GM12864 (cell line): ENCODE data around the gene ELL2.
A peak's percentile ranks its signal among the peaks of the same experiment; 100 is the strongest.

ENCODE experiments used
- DNase-seq: peaks from one replicate; pipeline ENCODE4 v3.0.0-alpha.2; 2011; ENCODE audit warnings: low read depth
- H3K4me3 ChIP-seq: 2 replicates; pipeline ENCODE4 v1.5.1; 2011; ENCODE audit warnings: mild to moderate bottlenecking, low read depth, low read length, control low read depth
- CTCF ChIP-seq: IDR thresholded peaks from 2 replicates; pipeline ENCODE4 v1.5.1; 2011; ENCODE audit warnings: low read depth, mild to moderate bottlenecking, moderate library complexity, low read length, control low read depth, inconsistent platforms; ENCODE audit errors: missing control alignments

ELL2 gene

GRCh38 chr5:95925378-95925744, 36.3 kb downstream of the ELL2 start:
- H3K4me3 ChIP-seq, result no peak overlapping the region; the same call in 1 of the 2 replicates
- DNase-seq, result no peak
- no peak for TF ChIP-seq CTCF

DNA sequence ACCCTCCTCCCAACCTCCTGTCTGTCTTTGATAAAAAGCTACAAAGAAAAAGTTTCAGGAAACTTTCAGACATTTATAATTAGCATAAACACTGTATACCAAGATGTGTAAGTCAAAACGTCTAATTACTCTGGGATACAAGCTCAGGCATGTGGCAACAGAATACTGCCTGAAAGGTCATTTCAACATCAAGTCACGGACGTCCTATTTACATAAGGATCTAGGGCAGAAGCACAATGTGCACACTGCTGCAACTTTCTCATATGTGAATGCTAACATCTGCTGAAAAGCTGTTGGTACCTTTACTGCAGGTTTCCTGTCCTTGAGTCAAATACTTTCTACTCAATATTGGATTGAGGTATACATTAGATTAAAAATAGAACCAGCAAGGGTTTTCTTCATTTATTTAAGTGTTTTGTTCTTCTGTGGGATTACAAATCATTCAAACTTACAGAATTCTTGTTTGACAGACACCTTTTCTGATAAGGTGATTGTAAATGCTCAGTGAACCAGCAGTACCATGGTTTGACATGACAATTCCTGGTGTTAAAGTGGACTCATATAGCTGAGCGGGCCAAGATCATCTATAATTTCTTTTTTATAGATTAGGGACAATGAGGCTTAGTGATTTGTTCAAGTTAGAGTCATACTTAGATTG, 36.8 kb downstream of the ELL2 start:
- TF ChIP-seq CTCF, result no peak
- H3K4me3 ChIP-seq, result no peak overlapping the region; the same call in 1 of the 2 replicates
- peak; percentile 84 for DNase-seq

DNA sequence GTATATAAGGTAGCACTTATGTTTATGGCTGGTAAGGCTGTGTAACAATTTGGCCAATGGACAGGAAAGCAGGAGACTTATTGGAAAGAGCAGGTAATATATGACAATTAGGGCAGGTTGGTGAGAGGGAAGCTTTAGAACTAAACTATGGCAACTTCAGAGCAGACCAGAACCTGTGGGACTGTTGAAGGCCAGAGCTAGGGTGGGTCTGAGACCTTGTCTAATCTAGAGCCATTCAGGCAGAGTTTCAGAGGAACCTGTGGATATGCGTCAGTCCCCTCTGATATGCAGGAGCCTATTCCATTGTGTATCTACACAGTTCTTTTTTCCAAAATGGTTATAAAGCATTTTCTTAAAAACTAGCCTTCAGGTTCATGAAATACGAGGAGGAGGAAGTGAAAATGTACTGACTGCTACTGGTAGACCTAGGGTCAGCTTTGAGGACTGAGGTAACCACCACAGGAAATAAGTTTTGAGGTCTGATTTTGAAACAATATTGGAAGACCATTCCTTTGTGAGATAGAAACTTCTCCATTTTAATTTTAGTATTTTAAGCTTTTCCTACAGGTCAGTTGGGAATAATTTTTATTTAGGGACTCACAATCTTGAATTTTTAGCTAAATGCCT, 37.6 kb downstream of the ELL2 start:
- peak; percentile 67 for DNase-seq
- H3K4me3 ChIP-seq, result peak overlapping the region; percentile 9; the same call in 1 of the 2 replicates

GRCh38 chr5:95922798-95923197, 38.9 kb downstream of the ELL2 start:
- no peak for TF ChIP-seq CTCF
- no peak overlapping the region for H3K4me3 ChIP-seq
- no peak for DNase-seq

More for the DNA sequence above, 37.6 kb downstream of the ELL2 start:
- no peak for TF ChIP-seq CTCF

DNA sequence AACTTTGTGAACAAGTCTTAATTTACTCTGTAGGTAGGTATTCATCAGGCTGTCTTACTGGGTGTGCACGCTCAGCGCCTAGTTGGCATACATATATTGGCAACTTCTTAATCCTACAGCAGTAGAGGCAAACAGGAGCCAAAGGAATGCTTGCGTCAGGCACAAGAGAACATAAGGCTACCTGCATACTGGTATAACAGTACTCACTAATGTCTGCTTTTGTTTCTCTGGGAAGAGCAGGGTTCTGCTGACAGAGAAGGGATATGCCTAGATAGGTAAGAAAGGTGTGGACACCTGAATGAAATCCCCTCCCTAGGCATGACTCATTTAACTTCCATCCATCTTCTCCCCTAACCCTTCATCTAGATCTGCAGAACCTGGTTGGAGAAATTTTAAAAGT, 40.1 kb downstream of the ELL2 start:
- no peak for DNase-seq
- no peak for TF ChIP-seq CTCF
- H3K4me3 ChIP-seq, result no peak overlapping the region

GRCh38 chr5:95920822-95921221, 40.8 kb downstream of the ELL2 start:
- DNase-seq, result no peak
- TF ChIP-seq CTCF, result no peak
- no peak overlapping the region for H3K4me3 ChIP-seq

- DNase-seq, result no peak
- no peak overlapping the region for H3K4me3 ChIP-seq
- TF ChIP-seq CTCF, result no peak
Observed at GRCh38 chr5:95919658-95920057, 42.0 kb downstream of the ELL2 start.
